CD4-positive, alpha-beta T cell treated with Interleukin-1 beta for 1 hour (primary cell): ENCODE measurements around the gene VWA2.

Experiments used
- DNase-seq, 2 donors: peaks; one replicate each; pipeline ENCODE4 v3.0.0-alpha.2; 2020 to 2022

VWA2 gene

DNA sequence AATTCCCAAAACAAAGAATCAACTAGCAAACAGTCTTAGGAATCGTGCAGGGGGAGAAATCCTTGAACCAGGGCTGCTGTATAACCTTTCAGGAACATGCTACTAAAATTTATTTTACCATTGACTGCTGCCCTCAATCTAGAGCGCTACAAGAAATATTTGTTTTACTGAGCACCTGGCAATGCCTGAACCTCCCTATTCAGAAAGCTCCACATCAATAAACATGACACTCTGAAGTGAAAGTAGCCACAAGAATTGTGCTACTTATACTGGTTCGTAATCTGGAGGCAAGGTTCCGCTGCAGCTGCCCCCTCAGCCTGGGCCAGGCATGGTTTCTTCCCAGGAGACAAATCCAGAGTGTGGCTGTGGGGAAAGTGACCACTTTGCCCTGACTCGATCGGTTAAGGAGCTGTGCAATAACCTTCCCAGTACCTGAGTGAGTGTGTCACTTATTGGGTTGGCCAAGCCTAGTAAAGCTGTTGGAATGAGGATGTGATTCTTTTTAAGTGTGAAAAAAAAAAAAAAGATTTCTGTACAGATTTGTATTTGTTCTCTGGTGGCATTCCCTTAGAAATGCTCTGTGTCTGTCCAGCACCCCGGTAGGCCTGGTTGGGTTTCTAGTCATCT is 7.7 kb downstream of the VWA2 start:
- DNase-seq, result no peak

DNA sequence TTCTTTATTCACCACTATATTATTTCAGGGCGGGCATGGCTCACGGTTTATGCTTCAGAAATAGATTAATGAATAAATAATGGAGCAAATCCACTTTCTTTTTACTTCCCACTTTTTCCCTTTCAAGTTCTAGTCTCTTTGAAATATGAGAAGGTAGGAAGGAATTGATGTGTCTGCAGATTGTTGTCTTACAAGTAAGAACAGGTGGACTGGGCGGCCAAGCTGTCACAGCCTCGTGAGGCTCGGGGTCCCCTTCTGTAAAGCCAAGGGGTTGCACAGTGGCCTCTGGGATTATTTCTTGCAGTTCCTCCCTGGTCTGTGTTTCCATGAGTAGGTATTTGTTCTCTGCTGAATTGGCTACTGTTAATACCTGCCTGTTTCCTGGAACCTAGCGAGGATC is 11.2 kb downstream of the VWA2 start:
- DNase-seq, result no peak

GRCh38 chr10:114250716-114251115 is 11.7 kb downstream of the VWA2 start:
- no peak for DNase-seq

GRCh38 chr10:114252092-114252491 is 13.0 kb downstream of the VWA2 start:
- no peak for DNase-seq

- no peak for DNase-seq
Measured at GRCh38 chr10:114252883-114253282, 13.8 kb downstream of the VWA2 start.

GRCh38 chr10:114255227-114255626 is 16.2 kb downstream of the VWA2 start:
- DNase-seq, result no peak

DNA sequence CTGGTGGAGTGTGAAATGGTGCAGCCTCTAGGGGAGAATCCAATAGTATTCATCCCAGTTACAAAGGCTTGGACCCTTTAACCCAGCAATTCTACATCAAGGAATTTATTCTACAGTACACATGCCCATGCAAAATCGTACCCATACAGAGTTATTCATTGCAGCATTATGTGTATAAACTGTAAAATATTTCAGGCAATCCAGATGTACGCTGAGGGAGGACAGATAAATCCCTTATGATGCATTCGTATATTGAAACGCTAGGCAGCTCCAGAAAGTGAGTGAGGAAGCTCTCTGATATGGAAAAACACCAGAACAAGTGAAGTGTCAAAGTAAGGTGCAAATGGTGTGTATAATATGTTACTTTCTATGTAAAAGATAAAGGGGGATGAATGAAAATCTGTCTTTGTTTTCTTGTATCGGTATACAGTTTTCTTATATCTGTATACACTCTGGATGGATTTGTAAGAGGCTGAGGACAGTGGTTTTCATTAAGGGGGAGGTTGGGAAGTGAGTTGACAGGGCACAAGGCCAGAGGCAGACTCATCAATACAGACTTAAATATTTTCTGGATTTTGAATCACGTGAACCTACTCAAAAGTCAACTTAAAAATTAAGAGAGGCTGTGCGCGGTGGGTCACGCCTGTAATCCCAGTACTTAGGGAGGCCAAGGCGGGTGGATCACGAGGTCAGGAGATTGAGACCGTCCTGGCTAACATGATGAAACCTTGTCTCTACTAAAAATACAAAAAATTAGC is 17.1 kb downstream of the VWA2 start:
- DNase-seq, result no peak

DNA sequence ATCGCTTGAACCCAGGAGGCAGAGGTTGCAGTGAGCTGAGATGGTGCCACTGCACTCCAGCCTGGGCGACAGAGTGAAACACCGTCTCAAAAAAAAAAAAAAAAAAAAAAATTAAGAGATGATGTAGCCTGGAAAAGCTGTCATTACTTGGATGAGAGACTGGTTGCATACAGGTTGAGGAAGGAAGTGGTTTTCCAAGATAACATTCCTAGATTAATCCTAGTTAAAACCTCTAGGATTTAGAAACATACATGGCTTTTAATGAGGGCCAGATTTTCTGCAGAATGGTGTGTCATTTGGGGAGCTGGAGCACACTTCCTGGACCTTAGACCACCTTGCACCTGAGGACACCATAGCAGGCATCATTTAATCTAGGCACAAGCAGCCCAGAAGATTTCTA is 17.8 kb downstream of the VWA2 start:
- no peak for DNase-seq

DNA sequence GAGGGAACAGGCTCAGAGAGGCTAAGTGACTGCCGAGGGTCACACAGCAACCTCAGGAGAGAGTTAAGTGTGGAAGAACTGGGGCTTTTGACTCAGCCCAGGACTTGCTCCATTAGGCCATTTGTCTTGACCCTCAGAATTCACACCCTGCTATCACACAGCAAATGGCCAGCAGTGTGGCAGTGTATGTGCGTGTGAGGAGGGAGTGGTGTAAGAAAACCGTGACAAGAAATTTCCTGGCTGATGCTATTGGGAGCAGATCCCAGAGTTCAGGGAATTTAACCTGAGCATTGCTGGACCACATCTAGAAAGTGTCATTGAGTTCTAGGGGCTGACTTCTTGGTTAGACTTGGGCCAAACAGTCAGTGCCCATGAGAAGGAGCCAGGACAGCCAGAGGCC is 18.4 kb downstream of the VWA2 start:
- no peak for DNase-seq

- DNase-seq, result no peak
Measured at GRCh38 chr10:114258274-114258840, 19.3 kb downstream of the VWA2 start.

GRCh38 chr10:114259824-114260223 is 20.8 kb downstream of the VWA2 start:
- DNase-seq, result no peak

GRCh38 chr10:114260366-114260765 is 21.3 kb downstream of the VWA2 start:
- DNase-seq, result no peak

- DNase-seq, result no peak
Measured at GRCh38 chr10:114261076-114261475, 22.0 kb downstream of the VWA2 start.

DNA sequence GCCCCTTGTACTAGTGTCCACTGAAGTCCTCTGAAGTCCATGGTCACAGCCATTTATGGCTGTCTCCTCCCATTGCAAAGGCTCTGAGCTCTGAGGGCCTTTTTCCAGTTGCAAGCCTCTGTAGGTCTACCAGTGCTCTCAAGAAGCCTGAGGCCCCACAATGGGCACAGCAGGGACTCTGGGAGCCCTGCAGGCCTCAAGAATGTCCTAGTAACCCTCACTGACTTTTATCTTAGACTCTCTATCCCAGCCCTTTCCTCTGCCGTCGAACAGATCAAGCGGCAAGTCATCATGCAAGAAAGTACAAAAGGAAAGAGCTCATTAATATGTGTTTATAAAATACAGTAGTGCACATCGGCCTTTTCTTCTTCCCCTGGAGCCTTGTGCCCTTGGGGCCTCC is 23.4 kb downstream of the VWA2 start:
- DNase-seq, result no peak

GRCh38 chr10:114265392-114266053 is 26.5 kb downstream of the VWA2 start:
- no peak for DNase-seq

GRCh38 chr10:114266521-114266920 is 27.5 kb downstream of the VWA2 start:
- DNase-seq, result no peak

DNA sequence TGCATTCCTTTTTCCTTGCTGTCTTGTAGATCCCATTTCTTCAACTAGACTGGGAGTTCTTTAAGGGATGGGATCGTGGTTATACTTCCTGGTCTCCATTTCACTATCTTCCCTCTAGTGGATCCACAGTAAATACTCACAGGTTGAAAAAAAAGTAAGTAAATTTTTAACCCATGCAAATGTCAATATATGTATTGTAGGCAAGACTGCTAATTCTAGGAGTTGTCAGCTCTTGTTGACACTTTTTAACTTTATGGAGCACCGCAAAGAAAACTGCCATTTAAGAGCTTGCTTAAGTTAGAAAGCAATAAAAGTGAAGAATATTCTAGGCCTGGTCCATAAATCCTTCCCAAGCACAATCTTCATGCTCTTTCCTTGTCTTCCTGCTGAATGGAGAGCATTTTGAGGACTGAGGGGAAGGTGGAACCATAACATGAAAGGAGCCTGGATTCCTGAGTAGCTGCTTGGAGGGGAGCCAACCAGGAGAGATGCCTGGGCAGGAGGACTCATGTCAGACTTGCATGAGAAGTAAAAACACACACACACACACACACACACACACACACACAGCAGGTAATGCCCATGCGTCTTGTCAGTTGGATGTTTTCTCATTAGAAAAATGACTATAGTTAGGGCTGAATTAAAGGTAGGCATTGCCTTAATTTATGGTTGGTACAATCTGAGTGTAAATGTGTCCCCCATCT is 32.2 kb downstream of the VWA2 start:
- DNase-seq, result no peak

- DNase-seq, result no peak
Measured at GRCh38 chr10:114271779-114272167, 32.7 kb downstream of the VWA2 start.

DNA sequence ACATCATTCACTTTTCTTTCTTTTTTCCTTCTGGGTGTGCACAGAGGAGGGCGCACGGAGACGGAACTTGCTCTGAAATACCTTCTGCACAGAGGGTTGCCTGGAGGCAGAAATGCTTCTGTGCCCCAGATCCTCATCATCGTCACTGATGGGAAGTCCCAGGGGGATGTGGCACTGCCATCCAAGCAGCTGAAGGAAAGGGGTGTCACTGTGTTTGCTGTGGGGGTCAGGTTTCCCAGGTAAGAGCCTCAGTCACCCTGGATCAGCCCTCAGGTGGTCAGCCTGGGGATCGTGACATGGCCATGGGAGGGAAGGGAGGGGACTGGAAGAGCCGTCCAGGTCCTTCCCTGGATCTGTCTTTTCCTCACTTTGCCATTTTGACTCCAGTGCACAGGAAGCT is 33.6 kb downstream of the VWA2 start:
- DNase-seq, result no peak

DNA sequence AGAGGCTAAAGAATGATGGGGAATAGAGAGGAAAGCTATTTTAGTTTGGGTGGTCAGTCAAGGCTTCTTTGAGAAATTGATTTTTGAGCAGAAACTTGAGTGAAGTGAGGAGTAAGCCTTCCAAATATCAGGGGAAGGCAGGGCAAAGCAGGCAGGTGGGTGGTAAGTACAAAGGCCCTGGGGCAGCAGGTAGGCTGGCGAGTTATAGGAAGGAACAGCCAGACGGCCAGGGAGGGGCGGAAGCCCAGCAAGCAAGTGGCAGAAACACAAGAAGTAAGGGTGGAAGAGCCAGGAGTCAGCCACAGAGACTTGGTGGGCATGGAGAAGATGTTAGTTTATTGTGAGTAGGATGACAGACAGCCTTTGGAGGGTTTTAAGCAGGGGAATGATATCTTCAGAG is 34.9 kb downstream of the VWA2 start:
- no peak for DNase-seq

DNA sequence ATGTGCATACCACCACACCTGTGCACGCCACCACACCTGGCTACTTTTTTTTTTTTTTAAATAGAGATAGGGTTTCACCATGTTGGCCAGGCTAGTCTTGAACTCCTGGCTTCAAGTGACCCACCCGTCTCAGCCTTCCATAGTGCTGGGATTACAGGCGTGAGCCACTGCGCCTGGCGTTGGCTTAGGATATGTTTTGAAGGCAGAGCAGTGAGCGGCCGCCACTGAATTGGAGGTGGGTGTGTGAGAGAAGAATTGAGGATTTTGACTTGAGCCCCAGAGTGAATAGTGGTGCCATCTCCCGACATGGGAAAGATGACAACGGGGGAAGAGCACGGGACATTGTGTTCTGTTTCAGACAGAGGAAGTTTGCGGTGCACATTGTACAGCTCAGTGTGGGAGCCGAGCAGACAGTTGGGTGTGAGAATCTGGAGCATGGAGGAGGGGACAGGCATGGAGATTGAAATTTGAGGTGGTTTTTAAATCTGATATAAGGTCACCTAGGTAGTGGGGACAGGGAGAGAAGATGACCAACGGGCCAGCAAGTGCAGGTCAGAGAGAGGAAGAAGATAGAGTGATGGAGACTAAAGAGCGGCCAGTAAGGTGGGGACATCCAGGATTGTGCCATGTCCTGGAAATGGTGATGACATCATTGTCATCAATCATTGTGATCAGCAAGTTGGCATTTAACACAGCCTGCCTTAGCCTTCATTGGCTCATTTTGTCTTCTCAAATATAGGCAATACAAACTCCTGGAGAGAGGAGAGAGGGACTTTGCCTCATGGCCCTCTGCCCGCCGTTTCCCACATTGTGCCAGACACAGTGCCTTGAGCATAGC is 35.8 kb downstream of the VWA2 start:
- DNase-seq, result no peak

DNA sequence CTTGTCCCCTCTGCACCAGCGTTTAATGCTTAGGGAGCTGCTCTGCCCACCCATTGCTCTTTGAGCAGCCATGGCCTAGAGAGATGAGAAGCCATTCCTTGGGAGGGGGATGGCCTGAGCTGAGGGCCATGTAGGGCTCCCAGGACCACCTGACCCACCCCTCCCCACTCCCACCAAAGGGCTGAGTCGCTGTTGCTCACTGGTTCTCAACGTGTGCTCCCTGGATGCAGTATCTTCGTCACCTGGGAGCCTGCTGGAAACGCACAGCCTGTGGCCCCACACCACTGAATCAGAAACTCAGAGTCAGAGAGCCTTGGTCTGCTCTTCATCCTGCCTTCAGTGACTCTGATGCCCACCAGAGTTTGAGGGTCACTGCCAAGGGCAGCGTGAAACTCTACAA is 37.0 kb downstream of the VWA2 start:
- DNase-seq, result no peak
